Smooth muscle cell of the coronary artery (primary cell): Measurements from ENCODE around the gene RAPGEF2. TPM values are rescaled to one million over a fixed set of nuclear protein-coding genes. Genes with fewer than 3 reads are reported as not detected.

Experiments used
- total RNA-seq: library from RNA; depleted of rRNA; stranded (reverse); fragments of >200 nt; gene quantifications from 2 replicates; pipeline ENCODE4 v1.2.3, GENCODE V29; 2014; ENCODE audit warnings: low replicate concordance

RAPGEF2 gene, protein sequence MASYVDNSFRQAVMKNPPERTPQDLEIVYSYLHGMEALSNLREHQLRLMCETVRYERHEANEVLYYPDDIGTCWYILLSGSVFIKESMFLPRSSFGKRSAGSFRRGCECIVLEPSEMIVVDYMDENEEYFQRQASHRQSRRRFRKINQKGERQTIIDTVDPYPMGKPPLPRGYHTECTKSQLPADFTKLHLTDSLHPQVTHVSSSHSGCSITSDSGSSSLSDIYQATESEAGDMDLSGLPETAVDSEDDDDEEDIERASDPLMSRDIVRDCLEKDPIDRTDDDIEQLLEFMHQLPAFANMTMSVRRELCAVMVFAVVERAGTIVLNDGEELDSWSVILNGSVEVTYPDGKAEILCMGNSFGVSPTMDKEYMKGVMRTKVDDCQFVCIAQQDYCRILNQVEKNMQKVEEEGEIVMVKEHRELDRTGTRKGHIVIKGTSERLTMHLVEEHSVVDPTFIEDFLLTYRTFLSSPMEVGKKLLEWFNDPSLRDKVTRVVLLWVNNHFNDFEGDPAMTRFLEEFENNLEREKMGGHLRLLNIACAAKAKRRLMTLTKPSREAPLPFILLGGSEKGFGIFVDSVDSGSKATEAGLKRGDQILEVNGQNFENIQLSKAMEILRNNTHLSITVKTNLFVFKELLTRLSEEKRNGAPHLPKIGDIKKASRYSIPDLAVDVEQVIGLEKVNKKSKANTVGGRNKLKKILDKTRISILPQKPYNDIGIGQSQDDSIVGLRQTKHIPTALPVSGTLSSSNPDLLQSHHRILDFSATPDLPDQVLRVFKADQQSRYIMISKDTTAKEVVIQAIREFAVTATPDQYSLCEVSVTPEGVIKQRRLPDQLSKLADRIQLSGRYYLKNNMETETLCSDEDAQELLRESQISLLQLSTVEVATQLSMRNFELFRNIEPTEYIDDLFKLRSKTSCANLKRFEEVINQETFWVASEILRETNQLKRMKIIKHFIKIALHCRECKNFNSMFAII (N-terminal part only)
- 29.7 and 70.6 TPM in 2 replicates for total RNA-seq

GRCh38 chr4:159102622-159103383 lies at the start of gene RAPGEF2:
RAPGEF2 (plus strand) TSS chr4:159103079; CDS start chr4:159104163, 1,084 bp downstream.

